ENCODE results near the gene PDE6C.

DNA sequence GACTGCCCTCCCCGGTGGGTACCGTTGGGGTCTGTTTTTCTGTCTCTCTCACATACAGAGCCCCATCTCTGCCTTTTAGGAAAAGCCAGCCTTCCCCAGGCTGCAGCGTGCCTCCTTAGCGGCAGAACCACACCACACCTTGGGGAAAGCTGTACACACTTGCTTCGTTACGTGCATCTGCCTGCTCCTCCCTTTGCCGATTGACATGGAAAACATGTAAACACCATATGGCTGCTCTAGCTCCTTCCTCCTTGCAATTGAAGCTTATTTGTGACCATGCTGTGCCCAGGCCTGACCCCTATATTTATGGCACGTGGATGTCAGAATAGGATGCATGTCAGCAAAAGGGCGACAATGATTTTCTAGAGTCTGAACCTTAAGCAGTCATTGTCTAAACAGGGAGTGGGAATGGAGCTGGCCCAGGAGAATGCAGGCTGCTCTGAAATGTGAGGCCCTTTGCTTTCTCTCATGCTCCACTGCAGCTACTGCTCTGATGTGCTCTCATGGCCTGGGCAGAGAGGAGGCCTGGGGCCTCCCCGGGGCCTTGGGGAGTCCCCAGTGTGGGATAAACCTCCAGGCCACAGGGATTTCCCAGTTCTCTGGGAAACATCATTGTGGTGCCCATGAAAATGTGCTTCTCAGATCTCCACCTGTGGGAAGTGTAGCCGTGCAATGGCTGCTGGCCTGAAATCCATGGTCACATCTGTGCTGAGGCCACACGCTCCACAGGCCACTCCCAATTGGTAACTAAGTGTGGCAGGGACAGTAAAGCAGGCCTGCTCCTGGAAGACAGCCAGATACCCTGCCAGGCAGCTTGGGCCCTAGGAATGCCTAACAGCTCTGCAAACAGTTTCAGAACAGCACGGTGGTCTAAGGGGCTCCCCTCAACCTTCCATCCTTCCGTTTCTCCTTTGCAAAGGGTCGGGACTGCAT, 18.6 kb downstream of the PDE6C start:
- TF ChIP-seq ARNTL (CRISPR knock-in tag; IDR thresholded peaks at IDR 0.05; ENCODE audit: borderline replicate concordance, low read depth) (no peak), PATZ1 (CRISPR knock-in tag; IDR thresholded peaks at IDR 0.05; ENCODE audit: borderline replicate concordance) (no peak), ZFP3 (CRISPR knock-in tag; IDR thresholded peaks at IDR 0.05) (no peak)
- TF ChIP-seq, protein P1, sequence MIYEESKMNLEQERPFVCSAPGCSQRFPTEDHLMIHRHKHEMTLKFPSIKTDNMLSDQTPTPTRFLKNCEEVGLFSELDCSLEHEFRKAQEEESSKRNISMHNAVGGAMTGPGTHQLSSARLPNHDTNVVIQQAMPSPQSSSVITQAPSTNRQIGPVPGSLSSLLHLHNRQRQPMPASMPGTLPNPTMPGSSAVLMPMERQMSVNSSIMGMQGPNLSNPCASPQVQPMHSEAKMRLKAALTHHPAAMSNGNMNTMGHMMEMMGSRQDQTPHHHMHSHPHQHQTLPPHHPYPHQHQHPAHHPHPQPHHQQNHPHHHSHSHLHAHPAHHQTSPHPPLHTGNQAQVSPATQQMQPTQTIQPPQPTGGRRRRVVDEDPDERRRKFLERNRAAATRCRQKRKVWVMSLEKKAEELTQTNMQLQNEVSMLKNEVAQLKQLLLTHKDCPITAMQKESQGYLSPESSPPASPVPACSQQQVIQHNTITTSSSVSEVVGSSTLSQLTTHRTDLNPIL (CRISPR knock-in tag; IDR thresholded peaks at IDR 0.05; ENCODE audit: low read depth), result no peak
